SK-N-SH treated with all-trans-retinoic acid at 6 μM for 48 hours (cell line): Measurements from ENCODE around the gene SLMAP.

Source experiments
- ATAC-seq: fragments of 200-7000 bp; cut with Tn5 transposase; 3 replicates; pipeline ENCODE4 v1.9.1; 2020; ENCODE audit warnings: mild to moderate bottlenecking, moderate library complexity
- ARNTL ChIP-seq: fragments of 450-650 bp; formaldehyde crosslinking; IDR thresholded peaks from 2 replicates; pipeline ENCODE4 v1.5.0; 2020; ENCODE audit warnings: low read depth, mild to moderate bottlenecking, moderate library complexity, borderline replicate concordance
- BACH2 ChIP-seq: fragments of 250-450 bp; sonication (Bioruptor Pico); IDR thresholded peaks from 2 replicates; pipeline ENCODE4 v1.9.0; 2021; ENCODE audit warnings: mild to moderate bottlenecking, borderline replicate concordance
- CSDC2 ChIP-seq: fragments of 250-450 bp; sonication (Bioruptor Pico); IDR thresholded peaks from 2 replicates; pipeline ENCODE4 v1.5.0; 2020; ENCODE audit warnings: mild to moderate bottlenecking, moderate library complexity
- ESRRG ChIP-seq: fragments of 250-450 bp; sonication (Bioruptor Pico); IDR thresholded peaks from 2 replicates; pipeline ENCODE4 v1.6.1; 2021; ENCODE audit warnings: mild to moderate bottlenecking
- GLIS3 ChIP-seq: fragments of 250-450 bp; sonication (Bioruptor Pico); IDR thresholded peaks from 2 replicates; pipeline ENCODE4 v1.5.0; 2020; ENCODE audit warnings: mild to moderate bottlenecking, moderate library complexity
- ISL1 ChIP-seq: fragments of 250-450 bp; sonication (Bioruptor Pico); IDR thresholded peaks from 2 replicates; pipeline ENCODE4 v2.1.2; 2022; ENCODE audit warnings: mild to moderate bottlenecking, moderate library complexity
- OSR1 ChIP-seq: fragments of 250-450 bp; sonication (Bioruptor Pico); IDR thresholded peaks from 2 replicates; pipeline ENCODE4 v1.8.0; 2022; ENCODE audit warnings: moderate library complexity, mild to moderate bottlenecking, inconsistent platforms
- PPARA ChIP-seq: fragments of 250-450 bp; sonication (Bioruptor Pico); IDR thresholded peaks from 2 replicates; pipeline ENCODE4 v1.5.0; 2020; ENCODE audit warnings: mild to moderate bottlenecking, borderline replicate concordance
- RARB ChIP-seq: fragments of 250-450 bp; sonication (Bioruptor Pico); IDR thresholded peaks from 2 replicates; pipeline ENCODE4 v1.8.0; 2021; ENCODE audit warnings: mild to moderate bottlenecking, moderate library complexity
- SNAI2 ChIP-seq: fragments of 250-450 bp; sonication (Bioruptor Pico); IDR thresholded peaks from 2 replicates; pipeline ENCODE4 v1.5.0; 2020; ENCODE audit warnings: mild to moderate bottlenecking, moderate library complexity
- TCF4 ChIP-seq: fragments of 250-450 bp; sonication (Bioruptor Pico); IDR thresholded peaks from 2 replicates; pipeline ENCODE4 v1.8.0; 2021; ENCODE audit warnings: mild to moderate bottlenecking, moderate library complexity, borderline replicate concordance
- TOX ChIP-seq: fragments of 250-450 bp; sonication (Bioruptor Pico); IDR thresholded peaks from 2 replicates; pipeline ENCODE4 v1.8.0; 2021; ENCODE audit warnings: mild to moderate bottlenecking, moderate library complexity, borderline replicate concordance
- TSHZ2 ChIP-seq: fragments of 250-450 bp; sonication (Bioruptor Pico); IDR thresholded peaks from 2 replicates; pipeline ENCODE4 v1.5.0; 2020; ENCODE audit warnings: mild to moderate bottlenecking, moderate library complexity
- ZC3H10 ChIP-seq: fragments of 250-450 bp; sonication (Bioruptor Pico); IDR thresholded peaks from 2 replicates; pipeline ENCODE4 v1.5.1; 2021; ENCODE audit warnings: mild to moderate bottlenecking, moderate library complexity
- ZFP3 ChIP-seq: fragments of 250-450 bp; sonication (Bioruptor Pico); IDR thresholded peaks from 2 replicates; pipeline ENCODE4 v1.5.0; 2020; ENCODE audit warnings: mild to moderate bottlenecking, moderate library complexity
- ZFP30 ChIP-seq: fragments of 450-650 bp; formaldehyde crosslinking; IDR thresholded peaks from 2 replicates; pipeline ENCODE4 v1.5.0; 2022; ENCODE audit warnings: mild to moderate bottlenecking, moderate library complexity
- ZNF70 ChIP-seq: fragments of 450-650 bp; formaldehyde crosslinking; IDR thresholded peaks from 2 replicates; pipeline ENCODE4 v1.5.0; 2020; ENCODE audit warnings: mild to moderate bottlenecking, moderate library complexity
- ZNF8 ChIP-seq: fragments of 450-650 bp; formaldehyde crosslinking; IDR thresholded peaks from 2 replicates; pipeline ENCODE4 v1.5.0; 2020; ENCODE audit warnings: mild to moderate bottlenecking, moderate library complexity
- TF ChIP-seq, protein P1 (sequence below): fragments of 250-450 bp; sonication (Bioruptor Pico); IDR thresholded peaks from 2 replicates; pipeline ENCODE4 v1.5.1; 2020; ENCODE audit warnings: low read depth, mild to moderate bottlenecking, moderate library complexity
- TF ChIP-seq, protein P2 (sequence below): fragments of 250-450 bp; sonication (Bioruptor Pico); IDR thresholded peaks from 2 replicates; pipeline ENCODE4 v1.8.0; 2020; ENCODE audit warnings: mild to moderate bottlenecking, moderate library complexity, borderline replicate concordance
- TF ChIP-seq, protein P3 (sequence below): fragments of 250-450 bp; sonication (Bioruptor Pico); IDR thresholded peaks from 2 replicates; pipeline ENCODE4 v1.5.1; 2021; ENCODE audit warnings: mild to moderate bottlenecking, moderate library complexity

SLMAP gene

GRCh38 chr3:57826245-57826951 is 70.3 kb downstream of the SLMAP start (continued):
- TF ChIP-seq, protein P1, sequence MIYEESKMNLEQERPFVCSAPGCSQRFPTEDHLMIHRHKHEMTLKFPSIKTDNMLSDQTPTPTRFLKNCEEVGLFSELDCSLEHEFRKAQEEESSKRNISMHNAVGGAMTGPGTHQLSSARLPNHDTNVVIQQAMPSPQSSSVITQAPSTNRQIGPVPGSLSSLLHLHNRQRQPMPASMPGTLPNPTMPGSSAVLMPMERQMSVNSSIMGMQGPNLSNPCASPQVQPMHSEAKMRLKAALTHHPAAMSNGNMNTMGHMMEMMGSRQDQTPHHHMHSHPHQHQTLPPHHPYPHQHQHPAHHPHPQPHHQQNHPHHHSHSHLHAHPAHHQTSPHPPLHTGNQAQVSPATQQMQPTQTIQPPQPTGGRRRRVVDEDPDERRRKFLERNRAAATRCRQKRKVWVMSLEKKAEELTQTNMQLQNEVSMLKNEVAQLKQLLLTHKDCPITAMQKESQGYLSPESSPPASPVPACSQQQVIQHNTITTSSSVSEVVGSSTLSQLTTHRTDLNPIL (CRISPR knock-in tag), result no peak

- ATAC-seq, result no peak
- TF ChIP-seq CSDC2, result no peak
- TF ChIP-seq, protein P2, sequence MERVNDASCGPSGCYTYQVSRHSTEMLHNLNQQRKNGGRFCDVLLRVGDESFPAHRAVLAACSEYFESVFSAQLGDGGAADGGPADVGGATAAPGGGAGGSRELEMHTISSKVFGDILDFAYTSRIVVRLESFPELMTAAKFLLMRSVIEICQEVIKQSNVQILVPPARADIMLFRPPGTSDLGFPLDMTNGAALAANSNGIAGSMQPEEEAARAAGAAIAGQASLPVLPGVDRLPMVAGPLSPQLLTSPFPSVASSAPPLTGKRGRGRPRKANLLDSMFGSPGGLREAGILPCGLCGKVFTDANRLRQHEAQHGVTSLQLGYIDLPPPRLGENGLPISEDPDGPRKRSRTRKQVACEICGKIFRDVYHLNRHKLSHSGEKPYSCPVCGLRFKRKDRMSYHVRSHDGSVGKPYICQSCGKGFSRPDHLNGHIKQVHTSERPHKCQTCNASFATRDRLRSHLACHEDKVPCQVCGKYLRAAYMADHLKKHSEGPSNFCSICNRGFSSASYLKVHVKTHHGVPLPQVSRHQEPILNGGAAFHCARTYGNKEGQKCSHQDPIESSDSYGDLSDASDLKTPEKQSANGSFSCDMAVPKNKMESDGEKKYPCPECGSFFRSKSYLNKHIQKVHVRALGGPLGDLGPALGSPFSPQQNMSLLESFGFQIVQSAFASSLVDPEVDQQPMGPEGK (CRISPR knock-in tag), result no peak
- no peak for TF ChIP-seq ZNF8 (CRISPR knock-in tag)
- TF ChIP-seq TSHZ2 (CRISPR knock-in tag), result no peak
- TF ChIP-seq ZC3H10 (CRISPR knock-in tag), result no peak
- no peak for TF ChIP-seq TCF4 (CRISPR knock-in tag)
- TF ChIP-seq ARNTL (CRISPR knock-in tag), result no peak
- no peak for TF ChIP-seq ZNF70 (CRISPR knock-in tag)
- no peak for TF ChIP-seq ESRRG
- no peak for TF ChIP-seq ZFP3 (CRISPR knock-in tag)
- TF ChIP-seq SNAI2 (CRISPR knock-in tag), result no peak
- TF ChIP-seq PPARA (CRISPR knock-in tag), result no peak
These were observed 71.0 kb downstream of the SLMAP start for GRCh38 chr3:57826952-57827723.

GRCh38 chr3:57827757-57828156 is 71.6 kb downstream of the SLMAP start:
- ATAC-seq, result no peak

More at GRCh38 chr3:57827757-57828156, 71.6 kb downstream of the SLMAP start:
- TF ChIP-seq ESRRG (no peak), RARB (CRISPR knock-in tag) (no peak), ZFP30 (no peak), GLIS3 (CRISPR knock-in tag) (no peak), SNAI2 (CRISPR knock-in tag) (no peak), ZNF8 (CRISPR knock-in tag) (no peak), ARNTL (CRISPR knock-in tag) (no peak), CSDC2 (no peak), ZFP3 (CRISPR knock-in tag) (no peak), OSR1 (CRISPR knock-in tag) (no peak), BACH2 (CRISPR knock-in tag) (no peak), TOX (CRISPR knock-in tag) (no peak), PPARA (CRISPR knock-in tag) (no peak), ISL1 (no peak), ZC3H10 (CRISPR knock-in tag) (no peak)
- TF ChIP-seq, protein P3, sequence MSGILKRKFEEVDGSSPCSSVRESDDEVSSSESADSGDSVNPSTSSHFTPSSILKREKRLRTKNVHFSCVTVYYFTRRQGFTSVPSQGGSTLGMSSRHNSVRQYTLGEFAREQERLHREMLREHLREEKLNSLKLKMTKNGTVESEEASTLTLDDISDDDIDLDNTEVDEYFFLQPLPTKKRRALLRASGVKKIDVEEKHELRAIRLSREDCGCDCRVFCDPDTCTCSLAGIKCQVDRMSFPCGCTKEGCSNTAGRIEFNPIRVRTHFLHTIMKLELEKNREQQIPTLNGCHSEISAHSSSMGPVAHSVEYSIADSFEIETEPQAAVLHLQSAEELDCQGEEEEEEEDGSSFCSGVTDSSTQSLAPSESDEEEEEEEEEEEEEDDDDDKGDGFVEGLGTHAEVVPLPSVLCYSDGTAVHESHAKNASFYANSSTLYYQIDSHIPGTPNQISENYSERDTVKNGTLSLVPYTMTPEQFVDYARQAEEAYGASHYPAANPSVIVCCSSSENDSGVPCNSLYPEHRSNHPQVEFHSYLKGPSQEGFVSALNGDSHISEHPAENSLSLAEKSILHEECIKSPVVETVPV (CRISPR knock-in tag), result no peak
- TF ChIP-seq, protein P2 (CRISPR knock-in tag), result no peak
- TF ChIP-seq, protein P1 (CRISPR knock-in tag), result no peak
